H1 (cell line): ENCODE data around the gene PDE4D. TPM values are rescaled to one million over a fixed set of nuclear protein-coding genes. Genes with fewer than 3 reads are reported as not detected.

ENCODE experiments used
- CTCF ChIA-PET: fragments of 300-600 bp; sonication (Branson Sonifier 250); formaldehyde crosslinking; loops from one replicate; lab custom pipeline; 2021; ENCODE audit not compliant: partially characterized antibody; lab: Charles Lee
- POLR2A ChIA-PET: fragments of 300-600 bp; sonication (Branson Sonifier 250); formaldehyde crosslinking; loops from one replicate; lab custom pipeline; 2021; ENCODE audit warnings: inconsistent platforms; ENCODE audit not compliant: partially characterized antibody; lab: Charles Lee
- DNase-seq, 2 experiments: peaks; one replicate each; pipeline versions ENCODE4 v3.0.0 to v3.0.0-alpha.2; 2010 to 2022; ENCODE audit warnings: low spot score in 2 of 2, low read depth in 1 of 2, mixed read lengths in 1 of 2
- FAIRE-seq: peaks from 2 replicates; lab custom pipeline; 2011; peaks lifted over from hg19 to GRCh38; lab: Jason Lieb, UNC
- H2AFZ ChIP-seq: 2 replicates; pipeline ENCODE4 v1.8.1; 2012; ENCODE audit warnings: low read length, inconsistent platforms
- H2AK5ac ChIP-seq: 2 replicates; pipeline ENCODE4 v1.6.1; 2013; ENCODE audit warnings: low read depth, low read length
- H2BK120ac ChIP-seq: replicated peaks from 2 replicates; pipeline ENCODE3; 2013; ENCODE audit warnings: low read depth, low read length, inconsistent platforms
- H2BK12ac ChIP-seq: 2 replicates; pipeline ENCODE4 v1.6.1; 2013; ENCODE audit warnings: low read depth, low read length
- H2BK15ac ChIP-seq: 2 replicates; pipeline ENCODE4 v1.6.1; 2013; ENCODE audit warnings: low read length
- H2BK20ac ChIP-seq: 2 replicates; pipeline ENCODE4 v1.6.1; 2013; ENCODE audit warnings: low read length
- H2BK5ac ChIP-seq: 2 replicates; pipeline ENCODE4 v1.6.1; 2013; ENCODE audit warnings: low read depth, low read length
- H3K14ac ChIP-seq: 2 replicates; pipeline ENCODE4 v1.6.1; 2013; ENCODE audit warnings: inconsistent platforms; ENCODE audit not compliant: insufficient read length
- H3K18ac ChIP-seq: 2 replicates; pipeline ENCODE4 v1.6.1; 2013; ENCODE audit warnings: low read length; ENCODE audit errors: extremely low read depth
- H3K23ac ChIP-seq: 2 replicates; pipeline ENCODE4 v1.6.1; 2013; ENCODE audit warnings: inconsistent platforms; ENCODE audit not compliant: insufficient read length
- H3K23me2 ChIP-seq: 2 replicates; pipeline ENCODE4 v1.6.1; 2013; ENCODE audit warnings: low read depth, low read length
- H3K27ac ChIP-seq: 2 replicates; pipeline ENCODE4 v1.6.1; 2011; ENCODE audit warnings: low read depth, low read length, inconsistent platforms
- H3K27me3 ChIP-seq, 4 experiments: replicated peaks in 1 of 4; 1 replicate in 1 of 4; 2 replicates in 3 of 4; pipeline versions ENCODE4 v1.6.1 to v1.8.1; 2011 to 2013; ENCODE audit warnings: low read length in 3 of 4, mild to moderate bottlenecking in 3 of 4, inconsistent platforms in 2 of 4, mixed read lengths in 2 of 4, moderate library complexity in 1 of 4; ENCODE audit not compliant: control insufficient read depth in 3 of 4, insufficient read depth in 3 of 4; ENCODE audit errors: extremely low read depth in 1 of 4
- H3K36me3 ChIP-seq, 4 experiments: 2 replicates each; pipeline versions ENCODE4 v1.6.1 to v1.8.1; 2011 to 2013; ENCODE audit warnings: mild to moderate bottlenecking in 4 of 4, low read length in 3 of 4, moderate library complexity in 2 of 4, control low read depth in 1 of 4, inconsistent platforms in 1 of 4; ENCODE audit not compliant: insufficient read depth in 4 of 4, control insufficient read depth in 2 of 4
- H3K4ac ChIP-seq: replicated peaks from 2 replicates; pipeline ENCODE3; 2013; ENCODE audit warnings: low read length, low read depth, mixed read lengths, inconsistent platforms; ENCODE audit not compliant: insufficient read length
- H3K4me1 ChIP-seq, 4 experiments: replicated peaks in 1 of 4; 1 replicate in 1 of 4; 2 replicates in 3 of 4; pipeline versions ENCODE4 v1.6.1 to v1.8.1; 2011 to 2013; ENCODE audit warnings: low read length in 3 of 4, inconsistent platforms in 2 of 4, mixed read lengths in 1 of 4; ENCODE audit not compliant: insufficient read depth in 4 of 4, control insufficient read depth in 3 of 4
- H3K4me2 ChIP-seq, 2 experiments: 2 replicates each; pipeline versions ENCODE4 v1.6.1 to v1.8.1; 2011 to 2013; ENCODE audit warnings: low read depth in 2 of 2, low read length in 2 of 2, control low read depth in 1 of 2, inconsistent platforms in 1 of 2, mild to moderate bottlenecking in 1 of 2; ENCODE audit not compliant: insufficient read depth in 1 of 2
- H3K4me3 ChIP-seq, 4 experiments: fragments of 200-600, 300-600 bp in 1 of 4; sonication (generic), shearing (Covaris generic), sonication (Bioruptor Twin) in 1 of 4; 2 replicates each; pipeline versions ENCODE4 v1.5.1 to v1.8.1; 2011 to 2016; ENCODE audit warnings: low read length in 4 of 4, low read depth in 3 of 4, control low read depth in 2 of 4, inconsistent platforms in 2 of 4, mild to moderate bottlenecking in 2 of 4, mixed read lengths in 1 of 4, moderate library complexity in 1 of 4; ENCODE audit not compliant: insufficient read depth in 2 of 4; ENCODE audit errors: extremely low read depth in 1 of 4
- H3K56ac ChIP-seq: replicated peaks from 2 replicates; pipeline ENCODE3; 2013; ENCODE audit warnings: low read depth, mild to moderate bottlenecking, mixed read lengths, low read length, inconsistent platforms; ENCODE audit not compliant: insufficient read length
- H3K79me1 ChIP-seq: 2 replicates; pipeline ENCODE4 v1.6.1; 2013; ENCODE audit warnings: low read depth, low read length, control low read depth
- H3K79me2 ChIP-seq, 2 experiments: 2 replicates each; pipeline versions ENCODE4 v1.6.1 to v1.8.1; 2012 to 2013; ENCODE audit warnings: low read length in 2 of 2, mild to moderate bottlenecking in 2 of 2, inconsistent platforms in 1 of 2; ENCODE audit not compliant: insufficient read depth in 2 of 2, control insufficient read depth in 1 of 2
- H3K9ac ChIP-seq, 4 experiments: replicated peaks in 1 of 4; 1 replicate in 1 of 4; 2 replicates in 3 of 4; pipeline versions ENCODE4 v1.6.1 to v1.8.1; 2011 to 2013; ENCODE audit warnings: low read depth in 3 of 4, low read length in 3 of 4, control low read depth in 2 of 4, mild to moderate bottlenecking in 2 of 4, moderate library complexity in 2 of 4, inconsistent platforms in 1 of 4; ENCODE audit errors: extremely low read depth in 1 of 4
- H3K9me3 ChIP-seq, 2 experiments: 2 replicates each; pipeline versions ENCODE4 v1.6.1 to v1.8.1; 2012 to 2013; ENCODE audit warnings: mild to moderate bottlenecking in 2 of 2, moderate library complexity in 2 of 2, control low read depth in 1 of 2, inconsistent platforms in 1 of 2, low read depth in 1 of 2, low read length in 1 of 2, mixed read lengths in 1 of 2; ENCODE audit not compliant: insufficient read depth in 2 of 2
- H4K20me1 ChIP-seq, 2 experiments: replicated peaks in 1 of 2; 2 replicates each; pipeline versions ENCODE3 to v1.8.1; 2011 to 2013; ENCODE audit warnings: inconsistent platforms in 2 of 2, low read length in 2 of 2, mild to moderate bottlenecking in 1 of 2; ENCODE audit not compliant: insufficient read depth in 2 of 2, control insufficient read depth in 1 of 2
- H4K5ac ChIP-seq: 2 replicates; pipeline ENCODE4 v1.6.1; 2013; ENCODE audit warnings: low read length, low read depth, mixed read lengths, inconsistent platforms; ENCODE audit not compliant: insufficient read length
- H4K8ac ChIP-seq: 2 replicates; pipeline ENCODE4 v1.8.0; 2013; ENCODE audit warnings: mild to moderate bottlenecking, moderate library complexity, low read length, inconsistent platforms; ENCODE audit not compliant: insufficient read depth; ENCODE audit errors: extremely low read depth
- H4K91ac ChIP-seq: replicated peaks from 2 replicates; pipeline ENCODE3; 2013; ENCODE audit warnings: low read length, mixed read lengths, inconsistent platforms; ENCODE audit not compliant: insufficient read length
- BACH1 ChIP-seq: IDR thresholded peaks from 2 replicates; pipeline ENCODE4 v1.6.1; 2012; ENCODE audit warnings: low read length, improper control_type of control experiment
- CREB1 ChIP-seq: IDR thresholded peaks from 2 replicates; pipeline ENCODE4 v1.6.1; 2012; ENCODE audit warnings: inconsistent platforms
- EZH2 ChIP-seq: fragments of 200-600 bp; sonication (generic); IDR thresholded peaks from 2 replicates; pipeline ENCODE4 v1.7.1; 2012; ENCODE audit warnings: low read depth, mild to moderate bottlenecking, moderate library complexity, low read length, inconsistent platforms; ENCODE audit not compliant: severe bottlenecking
- GTF2F1 ChIP-seq: IDR thresholded peaks from 2 replicates; pipeline ENCODE4 v1.6.1; 2012; ENCODE audit warnings: low read depth, low read length, improper control_type of control experiment, borderline replicate concordance
- KDM1A ChIP-seq: fragments of 200-600, 300-600 bp; sonication (generic); IDR thresholded peaks from 2 replicates; pipeline ENCODE4 v1.7.1; 2016; ENCODE audit warnings: mild to moderate bottlenecking, low read length, borderline replicate concordance
- PHF8 ChIP-seq: fragments of 200-600 bp; sonication (generic); conservative IDR thresholded peaks from 2 replicates; pipeline ENCODE4 v1.7.1; 2012; ENCODE audit warnings: low read depth, mild to moderate bottlenecking, inconsistent platforms, low read length, moderate library complexity
- POLR2A ChIP-seq, 2 experiments: IDR thresholded peaks; 1 replicate in 1 of 2; 2 replicates in 1 of 2; pipeline ENCODE4 v1.6.1; 2011; ENCODE audit warnings: low read depth in 2 of 2, low read length in 2 of 2, mild to moderate bottlenecking in 2 of 2; ENCODE audit errors: control extremely low read depth in 1 of 2
- POU5F1 ChIP-seq: IDR thresholded peaks from 2 replicates; pipeline ENCODE4 v1.6.1; 2011; ENCODE audit warnings: low read depth, mild to moderate bottlenecking, low read length, moderate library complexity
- RFX5 ChIP-seq: IDR thresholded peaks from 2 replicates; pipeline ENCODE4 v1.6.1; 2011; ENCODE audit warnings: low read depth, low read length, improper control_type of control experiment, borderline replicate concordance
- SAP30 ChIP-seq: fragments of 300-600 bp; sonication (generic); IDR thresholded peaks from 2 replicates; pipeline ENCODE4 v1.7.1; 2012; ENCODE audit warnings: low read length, moderate library complexity, mild to moderate bottlenecking, inconsistent platforms; ENCODE audit not compliant: insufficient read depth, insufficient replicate concordance
- SP2 ChIP-seq: IDR thresholded peaks from 2 replicates; pipeline ENCODE4 v1.6.1; 2012; ENCODE audit warnings: mild to moderate bottlenecking, low read length, inconsistent platforms
- WGBS, 2 experiments: shearing (Covaris generic) in 1 of 2; methylation state at CpG; one replicate each; pipeline versions ENCODE4 v1.1.6 to v1.1.7; 2013 to 2015; ENCODE audit warnings: low lambda C conversion rate in 2 of 2, mixed read lengths in 2 of 2, inconsistent platforms in 1 of 2, low coverage in 1 of 2, missing lambda C conversion rate in 1 of 2; ENCODE audit not compliant: insufficient replicate concordance in 2 of 2, insufficient coverage in 1 of 2, insufficient read length in 1 of 2; ENCODE audit errors: extremely low coverage in 1 of 2, missing lambda C conversion rate in 1 of 2; 5-methylcytosine and 5-hydroxymethylcytosine counted together
- polyA plus RNA-seq, 7 experiments: library from polyadenylated mRNA; depleted of rRNA in 3 of 7; stranded (reverse) in 5 of 7; unstranded in 2 of 7; fragments of >200 nt in 5 of 7; fragments of 200-250 nt in 2 of 7; gene quantifications; 1 replicate in 5 of 7; 2 replicates in 1 of 7; 4 replicates in 1 of 7; pipeline versions ENCODE4 v1.2.1 to v1.2.3, GENCODE V29; 2011 to 2013; ENCODE audit warnings: missing spikeins in 2 of 7, mixed read lengths in 2 of 7
- total RNA-seq: library from RNA; stranded (reverse); fragmentation: NEBNext Ultra II Directional; extraction: Animal tissue kit (Norgen Biotek cat#: 25700); gene quantifications from 2 replicates; pipeline ENCODE4 v1.2.1, GENCODE V29; 2021
- TF ChIP-seq, protein P1 (sequence below): IDR thresholded peaks from 2 replicates; pipeline ENCODE4 v1.6.1; 2011; ENCODE audit warnings: low read length, improper control_type of control experiment

PDE4D gene
- total and polyA plus RNA-seq, 2 of the 8 experiments (the other 6 are each of a cell fraction or from before 2014, with no cell fraction given): 2.3 to 3.7 TPM

DNA sequence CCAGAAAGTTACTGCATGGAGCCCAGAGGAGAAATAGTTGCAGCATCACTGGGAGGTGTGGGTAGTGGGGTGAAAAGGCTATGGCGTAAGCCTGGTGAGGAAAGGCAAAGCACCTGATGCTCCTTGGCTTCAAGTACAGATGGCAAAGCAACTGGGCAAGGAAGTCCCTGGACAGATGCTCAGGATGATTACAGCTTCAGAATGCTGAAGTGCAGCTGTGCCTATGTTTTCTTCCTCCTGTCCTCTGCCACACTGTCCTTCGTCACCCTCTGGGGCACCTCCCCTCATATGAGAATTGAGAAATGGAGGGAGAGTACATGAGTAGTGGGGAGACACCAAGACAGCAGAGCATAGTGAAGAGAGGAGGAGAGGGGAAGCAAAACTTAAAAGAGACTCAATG is 328.0 kb downstream of the PDE4D start:
- Histone ChIP-seq H3K27me3 (no peaks in the 10 kb centered on the region), H2BK120ac (no peak overlapping the region), H3K79me2 (no peaks in the 10 kb centered on the region), H3K36me3 (no peaks in the 10 kb centered on the region), H4K5ac (no peak overlapping the region), H3K4me1 (peaks cover 2 to 17% (median 9%) of the 10 kb centered on the region in 4 experiments; a peak in 6 of 7 replicates), H3K14ac (no peak overlapping the region), H4K8ac (no peak overlapping the region), H4K91ac (no peak overlapping the region), H2BK15ac (no peak overlapping the region), H3K4ac (no peak overlapping the region), H4K20me1 (no peaks in the 10 kb centered on the region), H2BK20ac (no peak overlapping the region; the same call in 1 of the 2 replicates), H3K23ac (no peak overlapping the region), H2BK5ac (no peak overlapping the region)
- POLR2A ChIA-PET: no interaction called here
- 96% methylated on average over 2 of the region's 2 CpGs; no CpG with 5 or more reads in 1 of the 2 experiments for WGBS, 2 experiments
- no peak for DNase-seq
- TF ChIP-seq POLR2A (IDR thresholded peaks at IDR 0.05; ENCODE audit: control extremely low read depth in 1 of 2, low read depth in 2 of 2, low read length in 2 of 2) (no peak), KDM1A (no peak), PHF8 (no peak), CREB1 (no peak), POU5F1 (no peak), SP2 (no peak), RFX5 (no peak), GTF2F1 (no peak), BACH1 (no peak), EZH2 (no peak), SAP30 (no peak)
- TF ChIP-seq, protein P1, sequence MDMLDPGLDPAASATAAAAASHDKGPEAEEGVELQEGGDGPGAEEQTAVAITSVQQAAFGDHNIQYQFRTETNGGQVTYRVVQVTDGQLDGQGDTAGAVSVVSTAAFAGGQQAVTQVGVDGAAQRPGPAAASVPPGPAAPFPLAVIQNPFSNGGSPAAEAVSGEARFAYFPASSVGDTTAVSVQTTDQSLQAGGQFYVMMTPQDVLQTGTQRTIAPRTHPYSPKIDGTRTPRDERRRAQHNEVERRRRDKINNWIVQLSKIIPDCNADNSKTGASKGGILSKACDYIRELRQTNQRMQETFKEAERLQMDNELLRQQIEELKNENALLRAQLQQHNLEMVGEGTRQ: no peak
- TF ChIP-seq, all 59 proteins: peak for 0
- H3K4me2 ChIP-seq: no peak overlapping the region
- H3K9ac ChIP-seq: no peak overlapping the region
- no peak overlapping the region for H3K27ac ChIP-seq
- no peak overlapping the region for H3K56ac ChIP-seq
- FAIRE-seq: no peak
- H3K23me2 ChIP-seq: peaks cover 2% of the 10 kb centered on the region; the same call in 1 of the 2 replicates
- H3K79me1 ChIP-seq: no peaks in the 10 kb centered on the region
- no peak overlapping the region for H2AFZ ChIP-seq
- CTCF ChIA-PET: no interaction called here
- H3K9me3 ChIP-seq: peaks cover 0 to 5% of the 10 kb centered on the region in 2 experiments; a peak in 1 of 4 replicates
- no peak overlapping the region for H3K4me3 ChIP-seq
- H3K18ac ChIP-seq: no peak overlapping the region
- H2BK12ac ChIP-seq: no peak overlapping the region
- no peak overlapping the region for H2AK5ac ChIP-seq
